NCI-H1417 treated with DMSO at 0.1 percent for 48 hours (cell line): Measurements from ENCODE around the gene RUNX3.

Source experiments
- DNase-seq: peaks from one replicate; lab custom pipeline; 2025; lab: John Stamatoyannopoulos, UW

Gene RUNX3

GRCh38 chr1:24928689-24929397, 1.2 kb downstream of the RUNX3 start:
- DNase-seq, result no peak

GRCh38 chr1:24927988-24928688, 1.9 kb downstream of the RUNX3 start:
- no peak for DNase-seq

GRCh38 chr1:24927473-24927872, 2.6 kb downstream of the RUNX3 start:
- no peak for DNase-seq

GRCh38 chr1:24926563-24927249, 3.4 kb downstream of the RUNX3 start:
- DNase-seq, result no peak

- DNase-seq, result no peak
These were observed 4.1 kb downstream of the RUNX3 start for GRCh38 chr1:24925963-24926362.

- no peak for DNase-seq
These were observed 4.8 kb downstream of the RUNX3 start for GRCh38 chr1:24925082-24925779.

- no peak for DNase-seq
These were observed 6.5 kb downstream of the RUNX3 start for GRCh38 chr1:24923485-24924113.

GRCh38 chr1:24921938-24922662, 8.0 kb downstream of the RUNX3 start:
- DNase-seq, result no peak

- DNase-seq, result no peak
These were observed 8.7 kb downstream of the RUNX3 start for GRCh38 chr1:24921412-24921811.

GRCh38 chr1:24920533-24920925, 9.5 kb downstream of the RUNX3 start:
- DNase-seq, result no peak

- DNase-seq, result no peak
These were observed 10.1 kb downstream of the RUNX3 start for GRCh38 chr1:24919791-24920532.

- DNase-seq, result no peak
These were observed 11.0 kb downstream of the RUNX3 start for GRCh38 chr1:24918995-24919605.

- DNase-seq, result no peak
These were observed 11.7 kb downstream of the RUNX3 start for GRCh38 chr1:24918370-24918769.

GRCh38 chr1:24917327-24918074, 12.6 kb downstream of the RUNX3 start:
- DNase-seq, result no peak

- no peak for DNase-seq
These were observed 14.1 kb downstream of the RUNX3 start for GRCh38 chr1:24915816-24916602.

GRCh38 chr1:24914226-24915069, 15.6 kb downstream of the RUNX3 start:
- DNase-seq, result no peak

- DNase-seq, result no peak
These were observed 16.4 kb downstream of the RUNX3 start for GRCh38 chr1:24913616-24914225.
